Gastroesophageal sphincter (tissue), 4 donors: ENCODE results near the gene UBE4B. TPM values are rescaled to one million over a fixed set of nuclear protein-coding genes. Genes with fewer than 3 reads are reported as not detected.

Experiments used
- ATAC-seq: fragments of 150-250 bp; one replicate; pipeline ENCODE4 v1.9.1; 2016; ENCODE audit warnings: mild to moderate bottlenecking, moderate library complexity
- H3K27ac ChIP-seq, 4 donors: fragments of 200-600 bp; sonication (generic) in 3 of 4; 1 replicate in 3 of 4; 2 replicates in 1 of 4; pipeline ENCODE4 v1.5.1; 2016 to 2019
- H3K27me3 ChIP-seq: fragments of 200-600 bp; sonication (generic); one replicate; pipeline ENCODE4 v1.5.1; 2019
- H3K36me3 ChIP-seq, 2 donors: fragments of 200-600 bp; sonication (generic); one replicate each; pipeline ENCODE4 v1.5.1; 2019; ENCODE audit warnings: control low read depth in 1 of 2
- H3K4me1 ChIP-seq, 3 donors: fragments of 200-600 bp; sonication (generic); 1 replicate in 2 of 3; 2 replicates in 1 of 3; pipeline ENCODE4 v1.5.1; 2016 to 2019; ENCODE audit warnings: control low read depth in 2 of 3
- H3K4me3 ChIP-seq, 2 donors: fragments of 200-600 bp; sonication (generic); one replicate each; pipeline ENCODE4 v1.5.1; 2019; ENCODE audit warnings: mild to moderate bottlenecking in 1 of 2, moderate library complexity in 1 of 2
- H3K9me3 ChIP-seq, 3 donors: fragments of 200-600 bp; sonication (generic); one replicate each; pipeline ENCODE4 v1.5.1; 2017 to 2019; ENCODE audit warnings: control low read depth in 2 of 3
- EP300 ChIP-seq: sonication (generic); formaldehyde crosslinking; IDR thresholded peaks from one replicate; pipeline ENCODE4 v1.6.1; 2017; ENCODE audit warnings: antibody characterized with exemption, mild to moderate bottlenecking
- POLR2A ChIP-seq, 2 donors: fragments of 450-650 bp; IDR thresholded peaks; one replicate each; pipeline ENCODE4 v1.6.1; 2017; ENCODE audit warnings: antibody characterized with exemption in 2 of 2, mild to moderate bottlenecking in 2 of 2, moderate library complexity in 1 of 2
- POLR2AphosphoS5 ChIP-seq: sonication (generic); formaldehyde crosslinking; IDR thresholded peaks from one replicate; pipeline ENCODE4 v1.6.1; 2017; ENCODE audit warnings: antibody characterized with exemption
- WGBS, 2 donors: methylation state at CpG; one replicate each; pipeline ENCODE4 v1.1.5; 2018; ENCODE audit warnings: low coverage in 1 of 2; 5-methylcytosine and 5-hydroxymethylcytosine counted together
- total RNA-seq, 4 donors: library from RNA; depleted of rRNA; stranded (reverse); fragments of >200 nt; gene quantifications; one replicate each; pipeline ENCODE4 v1.1.0, GENCODE V29; 2016
- TF ChIP-seq, protein P1 (sequence below), 4 experiments: fragments of 200-600 bp in 2 of 4; fragments of 450-650 bp in 2 of 4; sonication (generic) in 1 of 4; IDR thresholded peaks; one replicate each; pipeline ENCODE4 v1.5.1; 2017 to 2019; ENCODE audit warnings: antibody characterized with exemption in 4 of 4, mild to moderate bottlenecking in 2 of 4, moderate library complexity in 2 of 4

Gene UBE4B
- total RNA-seq, 4 donors from 2014 or later = 56.9 to 120 (median 83.2) TPM

DNA sequence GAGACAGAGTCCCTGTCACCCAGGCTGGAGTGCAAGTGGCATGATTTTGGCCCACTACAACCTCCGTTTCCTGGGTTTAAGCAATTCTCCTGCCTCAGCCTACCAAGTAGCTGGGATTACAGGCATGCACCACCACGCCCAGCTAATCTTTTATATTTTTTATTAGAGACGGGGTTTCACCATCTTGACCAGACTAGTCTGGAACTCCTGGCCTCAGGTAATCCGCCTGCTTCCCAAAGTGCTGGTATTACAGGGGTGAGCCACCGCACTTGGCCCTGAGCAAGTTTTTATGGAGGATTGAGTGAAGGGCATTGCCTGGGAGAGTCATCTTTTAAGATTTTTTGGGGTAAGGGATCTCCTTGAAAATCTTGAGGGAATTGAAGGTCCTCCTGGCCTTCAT is 28.5 kb downstream of the UBE4B start:
- 94 to 100% methylated on average over 2 to 5 of the region's 5 CpGs for WGBS, 2 donors
- TF ChIP-seq POLR2A (IDR thresholded peaks at IDR 0.05) = no peak
- no peak for TF ChIP-seq EP300
- no peak for TF ChIP-seq POLR2AphosphoS5
- TF ChIP-seq, protein P1, sequence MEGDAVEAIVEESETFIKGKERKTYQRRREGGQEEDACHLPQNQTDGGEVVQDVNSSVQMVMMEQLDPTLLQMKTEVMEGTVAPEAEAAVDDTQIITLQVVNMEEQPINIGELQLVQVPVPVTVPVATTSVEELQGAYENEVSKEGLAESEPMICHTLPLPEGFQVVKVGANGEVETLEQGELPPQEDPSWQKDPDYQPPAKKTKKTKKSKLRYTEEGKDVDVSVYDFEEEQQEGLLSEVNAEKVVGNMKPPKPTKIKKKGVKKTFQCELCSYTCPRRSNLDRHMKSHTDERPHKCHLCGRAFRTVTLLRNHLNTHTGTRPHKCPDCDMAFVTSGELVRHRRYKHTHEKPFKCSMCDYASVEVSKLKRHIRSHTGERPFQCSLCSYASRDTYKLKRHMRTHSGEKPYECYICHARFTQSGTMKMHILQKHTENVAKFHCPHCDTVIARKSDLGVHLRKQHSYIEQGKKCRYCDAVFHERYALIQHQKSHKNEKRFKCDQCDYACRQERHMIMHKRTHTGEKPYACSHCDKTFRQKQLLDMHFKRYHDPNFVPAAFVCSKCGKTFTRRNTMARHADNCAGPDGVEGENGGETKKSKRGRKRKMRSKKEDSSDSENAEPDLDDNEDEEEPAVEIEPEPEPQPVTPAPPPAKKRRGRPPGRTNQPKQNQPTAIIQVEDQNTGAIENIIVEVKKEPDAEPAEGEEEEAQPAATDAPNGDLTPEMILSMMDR (IDR thresholded peaks at IDR 0.05) = no peak
- Histone ChIP-seq H3K9me3 (no peaks in the 10 kb centered on the region), H3K27me3 (no peaks in the 10 kb centered on the region), H3K36me3 (peaks cover 0 to 15% of the 10 kb centered on the region in 2 donors), H3K4me1 (peaks cover 3 to 71% (median 25%) of the 10 kb centered on the region in 3 donors), H3K27ac (no peak overlapping the region), H3K4me3 (no peak overlapping the region)
- ATAC-seq = no peak

DNA sequence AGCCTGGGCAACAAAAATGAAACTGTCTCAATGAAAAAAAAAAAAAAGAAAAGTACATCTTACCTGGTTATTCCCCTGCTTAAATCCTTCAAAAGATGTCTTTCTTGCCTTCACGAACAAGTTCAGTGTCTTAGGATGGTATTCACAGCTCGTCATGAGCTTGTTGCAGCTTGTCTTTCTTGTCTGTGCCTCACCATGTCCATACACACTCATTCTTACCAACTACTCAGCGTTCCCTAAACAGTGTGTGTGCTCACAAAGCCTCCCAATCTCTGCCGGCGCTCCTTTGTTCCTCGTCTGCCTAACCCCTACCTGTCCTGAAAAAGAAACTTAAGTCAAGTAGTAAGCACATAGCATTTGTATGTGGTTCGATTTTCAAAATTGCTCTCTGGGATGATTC is 31.1 kb downstream of the UBE4B start:
- Histone ChIP-seq H3K9me3 (no peaks in the 10 kb centered on the region), H3K27me3 (no peaks in the 10 kb centered on the region), H3K4me1 (peaks cover 0 to 71% (median 18%) of the 10 kb centered on the region in 3 donors), H3K36me3 (peaks cover 0 to 12% of the 10 kb centered on the region in 2 donors), H3K27ac (no peak overlapping the region), H3K4me3 (no peak overlapping the region)
- TF ChIP-seq, protein P1 (IDR thresholded peaks at IDR 0.05) = no peak
- no peak for TF ChIP-seq POLR2AphosphoS5
- TF ChIP-seq POLR2A (IDR thresholded peaks at IDR 0.05) = no peak
- no peak for TF ChIP-seq EP300
- ATAC-seq = no peak
- WGBS, 2 donors = 78 to 86% methylated on average over 3 to 7 of the region's 7 CpGs

DNA sequence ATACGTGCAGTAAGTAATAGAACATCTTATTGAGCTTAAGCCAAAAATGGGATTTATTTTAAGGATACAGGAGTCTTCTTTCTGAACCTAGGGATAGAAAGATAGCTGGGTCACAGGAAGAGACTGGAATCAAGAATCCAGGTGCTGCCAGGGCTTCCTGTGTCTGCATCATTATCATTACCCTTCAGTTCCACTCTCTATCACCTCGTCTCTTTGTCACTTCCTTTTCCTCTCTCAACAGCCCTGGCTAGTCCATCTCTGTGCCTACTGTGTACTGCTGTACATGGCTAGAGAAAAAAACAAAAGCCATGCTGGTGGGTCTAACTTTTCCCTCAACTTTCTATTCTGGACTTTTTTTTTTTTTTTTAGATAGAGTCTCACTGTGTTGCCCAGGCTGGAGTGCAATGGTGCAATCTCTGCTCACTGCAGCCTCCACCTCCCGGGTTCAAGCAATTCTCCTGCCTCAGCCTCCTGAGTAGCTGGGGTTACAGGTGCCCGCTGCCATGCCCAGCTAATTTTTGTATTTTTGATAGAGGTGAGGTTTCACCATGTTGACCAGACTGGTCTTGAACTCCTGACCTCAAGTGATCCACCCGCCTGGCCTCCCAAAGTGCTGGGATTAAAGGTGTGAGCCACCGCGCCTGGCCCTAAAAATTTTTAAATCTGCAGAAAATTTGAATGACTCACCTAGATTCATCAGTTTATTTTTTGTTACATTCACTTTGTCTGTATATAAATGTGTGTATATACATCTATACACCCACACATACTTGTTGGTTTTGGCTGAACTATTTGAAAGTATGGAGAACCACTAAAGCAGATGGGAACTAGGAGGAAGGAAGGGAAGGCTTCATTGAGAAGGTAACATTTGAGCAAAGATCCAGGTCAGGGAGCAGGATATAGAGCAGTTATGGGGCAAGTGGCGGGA is 31.9 kb downstream of the UBE4B start:
- no peak for ATAC-seq

DNA sequence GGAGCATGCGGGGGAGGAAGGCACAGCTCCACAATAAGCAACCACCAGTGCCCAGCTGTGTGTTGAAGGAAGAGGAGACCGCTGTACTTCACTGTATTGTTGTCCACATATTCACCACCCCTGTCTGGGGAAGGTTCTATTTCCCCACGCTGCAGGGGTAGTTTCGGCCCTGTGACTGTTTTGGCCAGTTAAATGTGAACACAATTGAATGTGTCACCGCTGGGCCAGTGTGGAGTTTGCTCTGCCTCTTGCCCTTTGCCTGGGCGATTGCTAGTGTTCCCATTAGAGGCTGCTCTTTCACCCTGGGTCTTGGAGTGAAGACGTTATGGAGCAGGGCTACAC is 32.6 kb downstream of the UBE4B start:
- Histone ChIP-seq H3K36me3 (no peaks in the 10 kb centered on the region), H3K9me3 (no peaks in the 10 kb centered on the region), H3K4me1 (peaks cover 0 to 67% (median 18%) of the 10 kb centered on the region in 3 donors), H3K27me3 (no peaks in the 10 kb centered on the region), H3K4me3 (no peak overlapping the region), H3K27ac (peak overlapping the region in 2 of 4 donors; percentile 85 to 87)
- ATAC-seq = no peak
- TF ChIP-seq EP300 (no peak), POLR2AphosphoS5 (no peak), POLR2A (IDR thresholded peaks at IDR 0.05) (no peak)
- TF ChIP-seq, protein P1 (IDR thresholded peaks at IDR 0.05) = no peak
- 76 to 92% methylated on average over 2 to 7 of the region's 7 CpGs for WGBS, 2 donors

More for the DNA sequence above, 31.9 kb downstream of the UBE4B start:
- Histone ChIP-seq H3K27me3 (no peaks in the 10 kb centered on the region), H3K4me3 (no peak overlapping the region), H3K36me3 (peaks cover 0 to 4% of the 10 kb centered on the region in 2 donors), H3K4me1 (peaks cover 0 to 71% (median 18%) of the 10 kb centered on the region in 3 donors), H3K27ac (peak overlapping the region in 2 of 4 donors; percentile 85 to 87), H3K9me3 (no peaks in the 10 kb centered on the region)
- 60 to 87% methylated on average over 3 to 8 of the region's 8 CpGs for WGBS, 2 donors
- TF ChIP-seq EP300 (no peak), POLR2AphosphoS5 (no peak), POLR2A (IDR thresholded peaks at IDR 0.05) (no peak)
- TF ChIP-seq, protein P1 (IDR thresholded peaks at IDR 0.05) = no peak

DNA sequence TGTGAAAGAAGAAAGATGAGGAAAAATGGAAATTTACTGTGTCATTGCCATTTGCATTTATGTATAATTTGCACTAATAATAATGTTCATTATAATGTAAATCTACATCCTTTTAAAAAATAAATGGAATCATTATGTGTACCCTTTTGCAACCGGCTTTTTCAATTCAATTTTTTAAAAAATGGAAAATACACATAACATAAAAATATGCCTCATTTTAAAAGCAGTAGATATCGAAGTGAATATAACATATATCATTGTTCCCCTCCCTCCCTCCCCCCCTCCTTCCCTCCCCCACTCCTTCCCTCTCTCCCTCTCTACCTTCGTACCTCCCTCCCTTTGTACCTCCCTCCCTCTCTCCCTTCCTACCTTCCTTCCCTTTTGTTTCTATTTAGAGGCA is 33.0 kb downstream of the UBE4B start:
- 77 to 93% methylated on average over 2 to 3 of the region's 3 CpGs for WGBS, 2 donors
- H3K36me3 ChIP-seq = no peaks in the 10 kb centered on the region
- no peak overlapping the region for H3K4me3 ChIP-seq
- no peaks in the 10 kb centered on the region for H3K27me3 ChIP-seq
- no peaks in the 10 kb centered on the region for H3K9me3 ChIP-seq
- H3K27ac ChIP-seq = peak overlapping the region; percentile 85 to 88 (median 86)
- no peak for ATAC-seq
- peaks cover 0 to 67% (median 18%) of the 10 kb centered on the region in 3 donors for H3K4me1 ChIP-seq
- TF ChIP-seq POLR2A (IDR thresholded peaks at IDR 0.05) = no peak
- TF ChIP-seq POLR2AphosphoS5 = no peak
- TF ChIP-seq, protein P1 (IDR thresholded peaks at IDR 0.05) = no peak
- no peak for TF ChIP-seq EP300
